ENCODE measurements around the gene C9orf85. TPM values are rescaled to one million over a fixed set of nuclear protein-coding genes. Genes with fewer than 3 reads are reported as not detected.

The C9orf85 gene
- total RNA-seq, 1 donor from 2014 or later: 15.6 TPM

GRCh38 chr9:71928376-71928775, 16.9 kb downstream of the C9orf85 start:
- no peak overlapping the region for H3K4me3 ChIP-seq (ENCODE audit: low read depth, low read length)
- H3K36me3 ChIP-seq (ENCODE audit: control insufficient read depth, insufficient read depth, low read length): no peaks in the 10 kb centered on the region
- no peaks in the 10 kb centered on the region for H3K27me3 ChIP-seq (ENCODE audit: control insufficient read depth, insufficient read depth, low read length)
- DNase-seq (ENCODE audit: low read depth): no peak
- TF ChIP-seq CTCF (IDR thresholded peaks at IDR 0.05; ENCODE audit: insufficient read depth, low read length, poor library complexity, severe bottlenecking): no peak

DNA sequence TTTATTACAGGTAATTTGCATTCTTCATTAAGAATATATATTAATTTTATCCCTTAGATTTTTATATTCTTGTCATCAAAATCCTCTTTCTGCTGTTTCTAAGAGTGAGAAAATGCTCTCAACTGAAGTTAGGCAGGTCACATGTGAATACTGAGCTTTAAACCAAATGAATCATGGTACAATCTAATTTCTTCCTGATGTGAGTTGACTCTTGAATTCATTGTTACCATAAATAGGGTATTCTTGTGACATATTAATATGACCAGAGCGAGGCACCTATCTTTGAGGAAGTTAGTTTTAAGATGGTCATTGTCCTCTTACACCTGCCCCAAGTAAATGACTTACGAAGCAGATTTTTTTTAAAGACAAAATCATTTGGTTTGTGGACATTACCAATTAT, 17.4 kb downstream of the C9orf85 start:
- Histone ChIP-seq H3K4me3 (ENCODE audit: low read depth, low read length) (no peak overlapping the region), H3K27me3 (ENCODE audit: control insufficient read depth, insufficient read depth, low read length) (no peaks in the 10 kb centered on the region), H3K36me3 (ENCODE audit: control insufficient read depth, insufficient read depth, low read length) (no peaks in the 10 kb centered on the region)
- no peak for TF ChIP-seq CTCF (IDR thresholded peaks at IDR 0.05; ENCODE audit: insufficient read depth, low read length, poor library complexity, severe bottlenecking)
- DNase-seq (ENCODE audit: low read depth): no peak

GRCh38 chr9:71929223-71929622, 17.8 kb downstream of the C9orf85 start:
- TF ChIP-seq CTCF (IDR thresholded peaks at IDR 0.05; ENCODE audit: insufficient read depth, low read length, poor library complexity, severe bottlenecking): no peak
- Histone ChIP-seq H3K4me3 (ENCODE audit: low read depth, low read length) (no peak overlapping the region), H3K36me3 (ENCODE audit: control insufficient read depth, insufficient read depth, low read length) (no peaks in the 10 kb centered on the region), H3K27me3 (ENCODE audit: control insufficient read depth, insufficient read depth, low read length) (no peaks in the 10 kb centered on the region)
- DNase-seq (ENCODE audit: low read depth): no peak

GRCh38 chr9:71929791-71930440, 18.5 kb downstream of the C9orf85 start:
- TF ChIP-seq CTCF (IDR thresholded peaks at IDR 0.05; ENCODE audit: insufficient read depth, low read length, poor library complexity, severe bottlenecking): no peak
- Histone ChIP-seq H3K27me3 (ENCODE audit: control insufficient read depth, insufficient read depth, low read length) (no peaks in the 10 kb centered on the region), H3K36me3 (ENCODE audit: control insufficient read depth, insufficient read depth, low read length) (no peaks in the 10 kb centered on the region), H3K4me3 (ENCODE audit: low read depth, low read length) (no peak overlapping the region)
- DNase-seq (ENCODE audit: low read depth): no peak

DNA sequence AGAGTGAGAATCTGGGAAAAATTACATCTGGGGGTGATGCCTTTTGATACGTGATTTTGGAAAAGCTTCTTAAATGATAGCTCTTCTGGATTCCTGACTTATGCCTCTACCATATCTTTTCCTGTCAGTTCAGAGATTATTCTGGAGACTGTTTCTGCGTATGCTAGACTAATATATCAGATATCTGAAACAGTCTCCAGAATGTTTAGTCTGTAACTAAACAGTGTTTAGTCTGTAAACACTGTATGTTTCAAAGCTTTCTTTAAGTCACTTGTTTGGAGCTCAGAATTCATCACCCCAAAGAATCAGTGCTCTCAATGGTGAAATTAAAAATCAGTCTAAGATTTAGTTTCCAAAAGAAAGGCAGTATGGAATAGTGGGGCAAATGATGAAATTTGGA, 19.7 kb downstream of the C9orf85 start:
- no peak for TF ChIP-seq CTCF (IDR thresholded peaks at IDR 0.05; ENCODE audit: insufficient read depth, low read length, poor library complexity, severe bottlenecking)
- Histone ChIP-seq H3K27me3 (ENCODE audit: control insufficient read depth, insufficient read depth, low read length) (no peaks in the 10 kb centered on the region), H3K36me3 (ENCODE audit: control insufficient read depth, insufficient read depth, low read length) (no peaks in the 10 kb centered on the region), H3K4me3 (ENCODE audit: low read depth, low read length) (no peak overlapping the region)
- no peak for DNase-seq (ENCODE audit: low read depth)

GRCh38 chr9:71936066-71936465, 24.6 kb downstream of the C9orf85 start:
- no peaks in the 10 kb centered on the region for H3K36me3 ChIP-seq (ENCODE audit: control insufficient read depth, insufficient read depth, low read length)
- no peaks in the 10 kb centered on the region for H3K27me3 ChIP-seq (ENCODE audit: control insufficient read depth, insufficient read depth, low read length)
- DNase-seq (ENCODE audit: low read depth): no peak
- no peak overlapping the region for H3K4me3 ChIP-seq (ENCODE audit: low read depth, low read length)
- TF ChIP-seq CTCF (IDR thresholded peaks at IDR 0.05; ENCODE audit: insufficient read depth, low read length, poor library complexity, severe bottlenecking): no peak

Data from kidney epithelial cell (primary cell).